GM18870 (cell line): Measurements from ENCODE around the gene ALK.

Experiments used
- ATAC-seq: cut with Tn5 transposase; IDR thresholded peaks from one replicate; pipeline ENCODE4 v1.9.1; 2021; ENCODE audit warnings: moderate library complexity; ENCODE audit not compliant: unreplicated experiment

Gene ALK

DNA sequence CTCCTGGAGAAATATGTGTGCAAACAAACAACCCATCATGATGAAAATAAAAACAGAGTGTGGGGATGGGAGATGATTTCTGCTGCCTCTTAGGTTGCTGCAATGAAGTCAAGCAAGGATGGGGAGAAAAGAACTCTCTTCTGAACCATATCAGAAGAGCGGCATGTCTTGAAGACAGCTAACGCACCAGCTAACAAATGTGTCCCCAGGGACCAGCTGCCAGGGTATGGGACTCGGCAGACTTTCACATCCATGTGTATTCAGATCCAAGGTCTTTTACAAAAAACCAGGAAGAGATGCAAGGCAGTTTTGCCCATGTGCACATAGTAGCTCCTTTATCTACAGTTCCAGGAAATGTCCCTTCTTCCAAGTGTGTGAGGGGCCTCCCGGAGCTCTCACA is 680.8 kb downstream of the ALK start:
- no peak for ATAC-seq

DNA sequence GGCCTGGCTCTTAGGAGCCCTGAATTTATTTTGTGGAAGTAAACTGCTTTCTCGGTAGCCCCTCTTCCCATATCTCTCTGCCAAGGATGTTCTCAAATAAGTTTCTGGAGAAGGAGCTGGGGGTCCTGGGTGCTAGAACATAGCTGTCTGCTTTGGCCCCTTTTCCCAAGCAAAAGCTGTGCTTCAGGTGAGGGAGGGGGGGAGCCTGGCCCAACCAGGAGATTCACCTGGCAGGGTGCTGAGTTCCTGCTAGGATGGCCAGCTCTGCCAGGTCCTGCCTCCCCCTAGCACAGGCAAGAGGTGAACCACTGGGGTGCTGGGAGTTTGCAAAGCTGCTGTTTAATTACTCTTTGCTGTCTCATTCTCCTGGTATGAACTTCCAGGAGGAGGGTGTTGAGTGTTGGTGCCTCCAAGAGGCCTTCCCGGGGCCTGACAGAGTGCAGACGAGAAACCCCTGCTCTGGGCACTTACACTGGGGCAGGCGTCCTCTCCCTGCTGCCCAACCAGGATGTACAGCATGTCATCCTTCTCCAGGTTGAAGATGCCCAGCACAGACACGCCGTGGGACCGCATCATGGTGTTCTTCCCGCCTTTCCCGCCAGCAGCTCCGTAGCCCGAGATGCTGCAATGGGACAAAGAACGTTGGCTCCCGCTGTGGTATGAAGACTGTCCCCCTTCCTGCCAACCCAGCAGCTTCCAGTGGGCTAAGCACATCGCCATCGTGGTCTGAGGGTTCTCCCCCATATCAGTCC is 682.0 kb downstream of the ALK start:
- ATAC-seq: no peak

DNA sequence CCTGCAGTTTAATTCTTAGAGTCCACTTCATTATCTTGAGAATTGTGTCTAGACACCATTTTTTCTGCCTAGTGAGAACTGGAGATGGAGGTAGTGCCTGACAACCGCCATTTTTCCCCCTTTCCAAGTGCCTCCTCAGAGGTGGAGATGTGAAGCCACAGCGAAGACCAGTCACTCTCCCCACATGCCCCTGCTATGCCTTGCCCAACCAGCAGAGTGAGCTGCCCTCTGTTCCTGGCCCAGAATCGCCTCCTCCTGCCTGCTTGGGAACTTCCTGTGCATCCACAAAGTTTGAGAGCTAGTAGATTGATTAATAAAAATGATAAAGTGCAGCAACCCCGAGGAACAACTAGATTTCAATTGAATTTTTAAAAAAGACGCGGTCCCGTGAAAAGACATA is 682.9 kb downstream of the ALK start:
- ATAC-seq: no peak

DNA sequence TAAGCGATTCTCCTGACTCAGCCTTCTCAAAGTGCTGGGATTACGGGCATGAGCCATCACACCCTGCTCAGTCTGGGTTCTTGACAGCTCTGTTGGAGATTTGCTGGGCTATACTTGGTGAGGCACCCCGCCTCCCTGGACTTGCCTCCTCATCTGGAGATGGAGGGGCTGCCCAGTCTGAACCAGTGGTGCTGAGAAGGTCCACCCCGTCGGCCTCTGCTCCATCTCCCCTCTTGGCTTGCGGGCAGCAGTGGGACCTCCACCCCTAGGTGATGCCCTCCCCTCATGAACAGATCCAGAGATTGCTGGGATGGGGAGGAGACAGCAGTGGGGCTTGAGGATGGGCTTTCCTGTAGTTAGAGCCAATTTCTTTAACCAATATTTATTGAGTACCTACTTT is 685.3 kb downstream of the ALK start:
- no peak for ATAC-seq

DNA sequence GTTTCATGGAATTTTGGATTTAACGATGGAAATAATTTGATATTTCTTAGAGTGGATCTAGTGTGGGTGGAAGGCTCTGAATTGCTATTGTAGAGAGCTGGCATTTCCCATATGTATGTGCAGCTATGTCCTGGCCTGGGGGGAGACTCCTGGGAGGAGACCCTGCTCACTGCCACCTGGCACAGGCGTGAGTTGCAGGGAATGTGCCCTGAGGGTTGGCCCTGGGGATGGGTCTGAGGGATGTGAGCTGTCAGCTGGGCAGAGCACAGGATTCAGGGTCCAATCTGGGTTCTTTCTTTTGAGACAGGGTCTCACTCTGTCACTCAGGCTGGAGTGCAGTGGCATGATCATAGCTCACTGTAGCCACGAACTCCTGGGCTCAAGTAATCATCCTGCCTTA is 686.0 kb downstream of the ALK start:
- ATAC-seq: no peak

DNA sequence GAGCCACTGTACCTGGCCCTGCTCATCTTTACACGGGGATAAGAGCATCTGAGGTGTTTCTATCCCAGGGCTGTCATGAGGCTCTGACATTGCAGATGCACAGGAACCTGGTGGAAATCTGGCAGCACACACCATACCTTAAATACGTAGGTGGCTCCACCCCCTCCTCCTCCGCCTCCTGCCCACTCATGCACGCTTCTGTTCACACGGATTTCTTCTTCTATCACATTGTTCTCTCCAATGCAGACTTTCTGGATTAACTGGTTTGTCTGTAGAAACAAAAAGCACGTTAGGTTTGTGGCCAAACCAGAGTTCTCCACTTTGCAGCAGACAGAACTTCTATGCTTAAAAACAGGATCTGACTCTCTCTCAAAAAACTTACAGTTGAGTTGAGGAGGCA is 688.0 kb downstream of the ALK start:
- ATAC-seq: no peak

DNA sequence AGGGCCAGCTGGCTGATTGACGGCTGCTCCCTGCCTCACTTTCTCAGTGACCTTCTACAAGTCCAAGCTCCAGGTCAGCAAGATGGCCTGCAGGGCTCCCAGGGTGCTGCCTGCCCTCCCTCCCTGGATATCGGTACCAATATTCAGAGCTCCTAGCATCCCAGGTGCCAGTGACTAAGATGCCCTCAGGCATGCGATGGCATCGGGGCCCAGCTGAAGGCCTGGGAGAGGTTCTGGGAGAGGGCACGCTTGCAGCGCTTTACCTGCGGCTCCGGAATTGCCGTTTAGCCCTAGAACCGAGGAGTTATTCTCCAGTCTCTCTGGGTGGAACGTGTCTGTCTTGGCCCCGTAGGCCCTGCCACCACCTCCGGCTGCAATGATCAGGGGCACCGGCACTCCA is 689.3 kb downstream of the ALK start:
- ATAC-seq: no peak

DNA sequence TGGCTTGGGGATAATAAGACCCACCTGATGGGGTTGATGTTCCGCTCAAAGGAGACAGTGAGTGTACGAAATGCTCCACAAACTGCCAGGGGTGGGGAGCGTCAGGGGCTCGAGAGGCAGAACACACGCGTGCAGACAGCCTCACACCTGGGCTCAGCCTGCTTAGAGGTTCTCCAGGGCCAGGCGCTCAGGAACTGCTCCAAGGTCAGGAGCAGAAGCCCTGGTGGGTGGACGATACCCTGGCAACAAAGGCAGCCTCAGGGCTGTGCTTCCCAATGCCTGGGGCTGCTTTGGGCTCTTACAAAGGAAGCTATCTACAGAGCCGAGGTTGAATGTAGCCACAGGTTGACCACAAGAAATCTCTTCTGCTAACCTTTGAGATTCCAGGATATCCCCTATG is 691.7 kb downstream of the ALK start:
- no peak for ATAC-seq

DNA sequence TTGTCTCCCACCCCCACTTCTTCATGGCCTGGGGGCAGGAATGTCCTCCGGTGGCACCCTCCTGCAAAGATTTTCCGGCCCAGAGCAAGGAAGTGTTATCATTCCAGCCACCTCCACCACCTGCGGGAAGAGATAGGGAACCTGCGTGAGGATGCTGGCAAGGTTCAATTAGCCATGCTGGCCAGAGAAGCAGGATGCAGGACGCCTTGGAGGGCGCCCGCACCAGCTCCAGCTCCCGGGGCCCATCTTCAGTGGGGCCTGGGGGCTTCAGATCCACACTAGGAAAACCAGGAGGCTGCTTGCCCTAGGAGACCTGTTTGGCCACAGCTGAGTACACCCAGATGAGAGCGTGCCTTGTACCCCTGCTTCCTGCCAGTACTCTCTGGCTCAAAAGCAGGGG is 692.4 kb downstream of the ALK start:
- ATAC-seq: no peak

DNA sequence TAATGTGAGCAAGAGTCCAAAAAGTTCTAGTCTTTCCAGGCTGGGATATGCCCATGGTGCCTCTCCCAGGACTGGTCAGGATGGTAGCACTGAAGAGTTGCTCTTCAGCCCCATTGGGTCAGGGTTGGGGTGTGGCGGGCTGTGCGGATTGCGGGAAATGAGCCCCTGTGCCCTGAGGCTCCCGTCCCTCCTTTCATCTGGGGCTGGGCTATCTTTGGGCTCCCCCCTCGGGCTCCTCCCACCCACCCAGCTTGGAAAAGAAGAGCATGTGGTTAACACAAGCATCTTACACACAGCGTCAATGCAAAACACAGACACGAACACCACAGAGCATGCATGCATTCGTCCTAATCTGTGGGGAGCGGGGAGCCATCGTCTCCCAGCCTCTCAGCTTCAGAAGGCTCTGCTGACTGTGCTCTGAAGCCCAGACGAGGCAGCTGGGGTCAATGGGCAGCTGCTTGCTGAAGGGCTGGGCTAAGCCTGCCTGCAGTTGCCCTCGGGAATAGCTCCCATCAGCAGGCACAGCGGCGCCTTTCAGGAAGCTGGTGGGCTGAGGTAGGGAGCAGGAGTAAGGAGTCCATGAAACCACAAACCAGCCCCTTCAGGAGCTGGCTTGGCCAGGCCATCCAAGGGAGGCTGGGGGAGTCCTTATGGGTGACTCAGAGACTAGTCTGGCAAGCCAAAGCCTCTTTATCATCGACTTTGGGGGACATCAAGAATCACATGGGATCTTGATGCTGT is 693.3 kb downstream of the ALK start:
- no peak for ATAC-seq

DNA sequence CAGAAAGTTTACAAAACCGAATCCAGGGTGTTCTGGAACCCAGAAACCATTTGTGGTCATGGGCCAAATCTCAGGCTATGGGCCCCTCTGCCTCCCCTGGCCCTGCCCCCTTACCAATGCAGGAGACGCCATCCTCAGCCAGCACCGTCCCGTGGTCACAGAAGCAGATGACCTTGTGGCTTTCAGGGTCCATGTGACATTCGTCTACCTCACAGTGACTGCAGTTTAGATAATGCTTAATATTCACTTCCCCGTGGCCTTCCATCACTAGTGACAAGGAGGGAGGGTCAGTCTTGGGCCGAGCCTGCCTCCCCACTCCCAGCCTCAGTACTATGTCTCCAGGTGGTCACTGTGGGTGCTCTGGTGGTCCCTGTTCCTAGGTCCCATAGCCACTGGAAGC is 694.6 kb downstream of the ALK start:
- no peak for ATAC-seq

DNA sequence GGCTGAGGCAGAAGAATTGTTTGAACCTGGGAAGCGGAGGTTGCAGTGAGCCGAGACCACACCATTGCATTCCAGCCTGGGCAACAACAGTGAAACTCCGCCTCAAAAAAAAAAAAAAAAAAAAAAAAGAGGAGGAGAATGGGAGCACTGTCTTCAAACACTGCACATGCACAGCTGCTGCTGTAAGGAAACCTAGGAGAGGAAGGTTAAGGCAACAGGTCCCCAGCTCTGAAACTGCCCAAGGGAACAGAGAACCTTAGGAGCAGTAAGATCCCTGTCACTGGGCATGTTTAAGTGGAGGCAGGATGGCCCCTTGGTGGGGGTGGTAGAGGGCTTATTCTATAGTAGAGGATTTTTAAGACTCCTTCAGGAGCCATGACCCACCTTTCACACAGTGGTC is 695.0 kb downstream of the ALK start:
- ATAC-seq: no peak

DNA sequence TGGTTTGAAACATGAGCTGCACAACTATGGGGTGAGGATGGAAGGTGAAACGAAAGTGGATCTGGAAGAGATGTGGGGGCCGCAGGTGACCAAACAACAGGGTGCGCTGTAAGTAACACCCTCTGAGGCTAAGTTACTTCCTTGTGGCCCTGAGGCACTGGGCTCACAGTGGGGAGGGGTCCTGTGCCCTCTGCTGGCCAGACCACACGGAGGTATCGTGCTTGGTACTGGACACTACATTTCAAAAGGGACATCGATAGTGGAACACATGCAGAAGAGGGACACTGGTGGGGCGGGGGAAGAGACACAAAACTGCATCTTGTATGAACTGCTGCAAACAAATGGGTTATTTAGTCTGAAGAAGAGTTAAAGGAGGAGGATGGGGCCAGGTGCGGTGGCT is 695.6 kb downstream of the ALK start:
- no peak for ATAC-seq

DNA sequence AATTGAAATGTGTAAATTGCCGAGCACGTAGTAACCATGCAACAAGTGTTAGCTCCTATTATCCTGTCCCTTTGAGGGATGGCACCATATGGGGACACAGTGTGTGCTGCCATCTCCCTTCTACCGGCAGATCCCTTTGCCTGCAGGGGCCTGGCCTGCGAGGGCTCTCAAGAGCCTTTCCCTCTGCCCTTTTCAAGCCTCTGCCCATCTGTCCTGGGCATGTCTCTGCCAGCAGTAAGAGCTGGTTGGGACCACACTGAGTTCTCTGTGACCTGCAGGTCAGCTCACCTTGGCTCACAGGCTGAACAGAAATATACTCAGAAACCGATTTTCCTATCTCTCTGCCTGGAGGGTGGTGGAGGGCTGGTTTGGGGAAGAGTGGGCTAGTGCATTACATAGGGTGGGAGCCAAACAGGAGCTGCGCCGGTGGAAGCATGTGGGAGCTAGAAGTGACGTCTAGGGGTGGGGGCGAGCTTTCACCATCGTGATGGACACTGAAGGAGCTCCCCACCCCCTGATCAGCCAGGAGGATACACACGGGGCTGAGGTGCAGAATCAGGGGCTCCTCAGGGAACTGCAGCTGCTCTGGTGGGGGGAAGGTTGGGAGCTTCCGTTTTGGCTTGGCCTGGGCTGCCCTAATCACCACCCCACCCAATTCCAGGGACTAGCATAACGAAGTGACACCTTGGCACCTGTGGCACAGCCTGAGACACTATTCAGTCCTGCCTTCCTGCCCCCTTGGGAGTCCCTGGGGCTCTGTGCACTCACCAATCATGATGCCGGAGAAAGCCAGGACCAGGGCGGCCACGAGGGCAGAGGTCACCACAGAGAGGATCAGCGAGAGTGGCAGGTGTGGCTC is 696.5 kb downstream of the ALK start:
- no peak for ATAC-seq

DNA sequence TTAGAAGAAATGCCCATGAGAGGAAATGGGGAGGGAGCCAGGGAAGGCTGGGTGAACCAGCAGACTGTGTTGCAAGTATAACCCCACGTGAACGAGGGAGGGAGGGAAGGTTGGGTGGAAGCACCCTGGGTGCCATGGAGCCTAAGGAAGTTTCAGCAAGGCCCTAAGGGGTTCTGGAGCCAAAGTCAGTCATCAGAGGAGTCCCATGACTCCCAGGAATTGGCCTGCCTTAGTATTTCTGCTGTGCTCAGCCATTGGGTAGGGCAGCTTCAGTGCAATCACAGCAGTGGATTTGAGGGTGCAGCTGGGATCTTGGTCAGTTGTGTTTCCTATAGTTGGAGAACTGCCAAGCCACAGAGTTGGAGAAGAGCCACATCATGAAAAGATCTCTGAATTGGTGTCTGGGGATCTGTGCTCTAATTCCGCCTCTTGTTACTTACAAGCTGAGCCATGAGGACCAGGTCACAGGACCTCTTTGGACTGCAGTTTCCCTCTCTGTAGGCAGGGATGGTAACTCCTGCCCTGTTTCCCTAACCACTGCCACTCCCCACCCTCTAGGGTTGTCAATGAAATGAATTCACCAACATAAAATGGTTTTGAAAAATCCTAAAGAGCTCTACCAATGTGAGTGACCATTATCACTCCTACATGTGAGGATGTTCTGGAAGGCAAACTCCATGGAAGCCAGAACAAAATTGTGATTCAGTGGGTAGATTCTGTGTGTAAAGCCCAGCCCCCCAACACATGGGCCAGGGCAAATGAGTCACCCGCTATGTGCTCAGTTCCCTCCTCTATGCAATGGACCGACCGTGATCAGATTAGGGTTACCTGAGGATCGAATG is 697.3 kb downstream of the ALK start:
- ATAC-seq: no peak

DNA sequence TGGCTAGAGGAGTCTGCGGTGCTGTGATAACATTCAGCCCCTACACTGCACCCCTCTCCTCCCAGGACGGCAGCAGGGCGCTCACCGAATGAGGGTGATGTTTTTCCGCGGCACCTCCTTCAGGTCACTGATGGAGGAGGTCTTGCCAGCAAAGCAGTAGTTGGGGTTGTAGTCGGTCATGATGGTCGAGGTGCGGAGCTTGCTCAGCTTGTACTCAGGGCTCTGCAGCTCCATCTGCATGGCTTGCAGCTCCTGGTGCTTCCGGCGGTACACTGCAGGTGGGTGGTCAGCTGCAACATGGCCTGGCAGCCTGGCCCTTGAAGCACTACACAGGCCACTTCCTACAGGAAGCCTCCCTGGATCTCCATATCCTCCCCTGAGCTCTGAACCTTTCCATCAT is 698.1 kb downstream of the ALK start:
- no peak for ATAC-seq

DNA sequence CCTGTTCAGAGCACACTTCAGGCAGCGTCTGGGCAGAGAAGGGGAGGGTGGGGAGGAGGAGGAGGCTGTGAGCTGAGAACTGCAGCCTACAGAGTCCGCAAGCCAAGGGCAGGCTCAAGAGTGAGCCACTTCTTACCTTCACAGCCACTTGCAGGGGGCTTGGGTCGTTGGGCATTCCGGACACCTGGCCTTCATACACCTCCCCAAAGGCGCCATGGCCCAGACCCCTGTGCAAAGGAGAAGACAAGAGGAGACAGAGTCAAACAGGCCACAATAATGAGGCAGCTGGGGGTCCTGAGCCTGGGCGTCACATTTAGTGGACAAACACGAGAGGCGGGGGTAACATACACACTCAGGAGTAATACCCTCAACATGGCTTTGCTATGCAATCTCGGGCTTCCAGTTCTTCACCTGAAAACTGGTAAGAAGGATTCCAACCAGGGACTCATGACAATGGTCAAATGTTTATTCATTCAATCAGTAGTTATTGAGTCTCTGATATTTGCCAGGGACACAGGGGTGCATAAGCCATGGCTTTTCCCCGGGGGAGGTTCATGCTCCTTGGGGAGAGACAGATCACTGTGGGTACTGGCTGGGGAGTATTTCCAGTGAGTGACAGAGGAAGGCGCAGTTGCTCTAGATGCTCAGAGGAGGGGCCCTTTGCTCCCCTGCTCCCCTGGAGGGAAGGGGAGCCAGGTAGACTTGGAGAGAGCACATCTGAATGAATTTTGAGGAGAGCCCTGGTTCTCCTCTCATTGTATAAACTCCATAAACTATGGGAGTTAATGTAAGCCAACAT is 698.8 kb downstream of the ALK start:
- no peak for ATAC-seq

DNA sequence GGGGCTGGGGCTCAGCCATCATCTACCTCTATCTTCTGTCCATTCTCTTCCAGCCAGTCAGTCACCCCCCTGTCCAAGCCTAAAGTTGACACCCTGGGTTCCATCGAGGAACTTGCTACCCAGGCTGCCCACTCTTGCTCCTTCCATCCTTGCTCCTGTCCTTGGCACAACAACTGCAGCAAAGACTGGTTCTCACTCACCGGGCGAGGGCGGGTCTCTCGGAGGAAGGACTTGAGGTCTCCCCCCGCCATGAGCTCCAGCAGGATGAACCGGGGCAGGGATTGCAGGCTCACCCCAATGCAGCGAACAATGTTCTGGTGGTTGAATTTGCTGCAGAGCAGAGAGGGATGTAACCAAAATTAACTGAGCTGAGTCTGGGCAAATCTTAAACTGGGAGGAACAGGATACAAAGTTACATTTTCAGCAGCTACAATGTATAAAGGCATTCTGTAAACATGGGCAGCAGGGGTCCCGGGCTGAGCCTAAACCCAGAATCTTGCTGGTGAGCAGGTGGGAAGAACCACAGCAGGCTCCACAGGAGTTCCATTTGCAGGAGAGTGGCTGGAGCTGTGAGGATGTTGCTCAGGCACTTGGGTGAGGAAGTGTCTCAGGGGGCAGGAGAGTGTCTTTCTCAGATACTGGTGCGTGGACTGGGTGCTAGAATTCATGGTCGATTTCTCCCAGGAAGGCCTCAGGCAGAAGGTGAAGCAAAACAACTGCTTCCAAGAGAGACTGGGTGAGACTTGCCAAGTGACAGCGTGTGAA is 700.7 kb downstream of the ALK start:
- no peak for ATAC-seq

DNA sequence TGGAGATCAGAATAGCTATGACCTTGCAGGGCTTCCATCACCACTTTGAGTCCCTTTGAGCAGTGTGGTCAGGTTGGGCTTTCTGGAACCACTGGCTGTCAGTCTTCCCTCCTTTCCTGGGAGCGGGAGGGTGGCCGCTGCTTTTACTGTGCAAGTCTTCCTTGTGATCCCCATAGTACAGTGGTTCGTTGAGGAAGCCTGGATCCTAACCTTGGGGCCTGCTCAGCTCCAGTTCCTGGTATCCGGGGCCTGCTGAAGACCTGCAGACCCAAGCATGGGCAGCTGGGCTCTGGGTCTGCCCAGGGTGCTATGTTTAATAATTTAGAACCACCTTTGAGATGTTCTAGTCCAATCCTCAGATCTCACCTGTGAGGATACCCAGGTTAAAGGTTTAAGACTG is 702.0 kb downstream of the ALK start:
- no peak for ATAC-seq
